Lung microvascular endothelial cell (primary cell): ENCODE data around the gene ANO2. TPM values are rescaled to one million over a fixed set of nuclear protein-coding genes. Genes with fewer than 3 reads are reported as not detected.

Experiments
- DNase-seq, 2 donors: peaks; one replicate each; pipeline versions ENCODE4 v3.0.0 to v3.0.0-alpha.2; 2010; ENCODE audit warnings: low read depth in 2 of 2
- total RNA-seq: library from RNA; depleted of rRNA; stranded (reverse); fragments of >200 nt; gene quantifications from 2 replicates; pipeline ENCODE4 v1.2.1, GENCODE V29; 2014

ANO2 gene
- 14.4 and 84.1 TPM in 2 replicates for total RNA-seq

- DNase-seq = no peak
Observed at GRCh38 chr12:5945071-5946008, at the start of gene ANO2. Gene ANO2 (minus strand): TSS chr12:5945259. CDS start chr12:5945217, 42 bp downstream.

DNA sequence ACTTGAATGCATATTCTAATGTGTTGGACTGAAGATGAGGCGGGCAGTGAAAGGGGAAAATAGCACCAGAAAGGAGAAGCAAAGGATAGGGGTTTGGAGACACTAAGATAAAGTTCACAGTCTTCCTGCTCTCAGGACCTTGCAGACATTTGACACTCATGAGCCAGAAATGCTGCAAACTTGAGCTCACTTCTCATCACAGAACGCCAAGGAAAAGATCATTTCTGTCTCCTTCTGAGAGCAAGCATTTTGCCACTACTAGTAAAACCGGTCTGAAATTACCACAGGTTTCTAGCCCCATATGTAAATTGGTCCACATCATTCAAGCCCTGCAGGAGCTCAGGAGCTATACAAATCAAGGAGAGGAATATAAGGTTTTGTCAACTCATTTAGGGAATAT is 44.6 kb upstream of the ANO2 start:
- DNase-seq = no peak

GRCh38 chr12:5988659-5989116 is 43.6 kb upstream of the ANO2 start:
- peak; percentile 83 to 85 for DNase-seq

- DNase-seq = no peak
Observed at GRCh38 chr12:5988088-5988487, 43.0 kb upstream of the ANO2 start.

- DNase-seq = no peak
Observed at GRCh38 chr12:5987573-5987972, 42.5 kb upstream of the ANO2 start.

DNA sequence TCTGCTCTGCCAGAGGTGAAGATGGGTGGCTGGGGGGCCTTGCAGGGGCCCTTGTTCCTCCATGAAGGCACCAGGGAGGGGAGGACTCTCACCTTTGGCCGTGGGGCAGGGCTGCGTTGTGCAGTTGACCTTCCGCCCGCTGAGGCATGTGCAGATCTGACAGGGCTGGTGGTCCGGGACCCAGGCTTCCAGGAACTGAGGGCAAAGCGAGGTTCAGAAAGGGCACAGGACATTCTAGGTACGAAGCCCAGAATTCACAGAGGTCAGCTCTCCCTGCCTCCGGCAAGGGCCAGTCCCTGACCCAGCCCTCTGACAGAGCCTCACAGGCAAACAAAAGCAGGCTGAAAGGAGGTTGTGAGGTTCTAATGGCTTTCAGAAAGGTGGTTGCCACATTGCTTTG is 40.4 kb upstream of the ANO2 start:
- no peak for DNase-seq

GRCh38 chr12:5984873-5985272 is 39.8 kb upstream of the ANO2 start:
- no peak for DNase-seq

GRCh38 chr12:5982106-5982505 is 37.0 kb upstream of the ANO2 start:
- no peak for DNase-seq

GRCh38 chr12:5977556-5977955 is 32.5 kb upstream of the ANO2 start:
- no peak for DNase-seq

GRCh38 chr12:5976711-5977110 is 31.7 kb upstream of the ANO2 start:
- DNase-seq = peak in 1 of 2 donors; percentile 86

DNA sequence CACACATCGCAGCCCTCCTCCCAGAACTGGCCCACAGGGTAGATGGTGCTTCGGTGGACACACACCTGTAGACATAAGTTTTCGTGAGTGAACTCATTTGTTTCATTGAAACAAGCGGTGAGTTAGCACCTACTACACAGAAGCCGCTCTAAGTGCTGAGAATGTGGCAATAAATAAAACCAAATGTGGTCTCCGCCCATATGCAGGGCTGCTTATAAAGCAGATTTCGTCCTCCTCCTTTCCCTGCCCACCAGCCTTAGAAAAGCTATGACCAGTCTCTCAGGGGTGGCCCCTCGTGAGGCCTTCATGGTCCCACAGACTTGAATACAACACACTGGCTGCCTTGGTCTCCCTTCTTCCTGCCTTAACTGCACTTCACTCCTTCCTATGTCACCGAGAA is 31.1 kb upstream of the ANO2 start:
- DNase-seq = no peak

DNA sequence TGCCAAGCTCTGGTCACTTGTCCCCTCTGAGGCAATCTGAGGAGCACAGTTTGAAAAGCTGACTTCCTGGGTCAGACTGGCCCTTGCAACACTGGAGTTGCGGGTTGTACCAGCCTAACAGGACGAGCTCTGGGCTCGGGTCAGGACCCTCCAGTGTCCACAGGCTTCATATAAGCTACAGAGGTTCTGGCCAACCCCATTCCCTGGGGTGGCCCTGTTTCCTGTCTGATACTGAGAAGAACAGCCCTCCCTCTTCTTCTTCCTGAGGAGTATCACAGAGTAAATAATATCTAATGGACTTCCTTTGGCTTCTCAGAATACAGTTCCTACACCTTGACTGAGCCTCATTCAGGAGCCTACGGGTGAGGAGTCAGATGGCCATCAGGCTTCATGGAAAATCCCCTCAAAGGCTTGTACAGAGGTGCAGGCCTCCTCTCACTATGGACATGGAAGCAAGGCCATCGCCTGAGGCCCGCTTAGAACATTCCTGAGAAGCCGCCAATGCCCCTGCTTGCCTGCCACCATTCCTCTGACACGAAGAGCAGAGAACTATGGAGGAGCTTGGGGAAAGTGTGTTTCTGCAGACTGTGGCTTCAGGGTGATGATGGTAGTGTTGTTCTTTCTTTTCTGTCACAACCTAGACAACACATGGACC is 28.5 kb upstream of the ANO2 start:
- DNase-seq = no peak

DNA sequence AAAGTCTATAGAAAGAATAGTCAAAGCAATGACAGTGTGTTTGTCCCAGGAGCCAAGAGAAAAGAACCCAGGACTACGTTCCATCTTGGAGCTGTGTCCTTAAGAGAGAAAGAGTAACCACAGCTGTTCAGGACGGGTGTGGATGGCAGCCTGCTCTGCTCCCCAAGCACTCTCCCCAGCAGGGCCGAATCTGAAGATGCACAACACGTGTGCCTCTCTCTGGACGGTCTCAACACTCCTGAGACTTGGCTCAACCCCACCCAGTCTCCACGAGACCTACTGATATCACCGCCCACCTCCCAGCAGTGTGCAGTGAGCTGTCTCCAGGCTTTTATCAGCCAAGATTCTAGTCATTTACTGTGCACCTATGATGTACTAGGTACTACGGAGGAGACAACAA is 27.3 kb upstream of the ANO2 start:
- DNase-seq = no peak

GRCh38 chr12:5971194-5971850 is 26.3 kb upstream of the ANO2 start:
- DNase-seq = no peak

- DNase-seq = no peak
Observed at GRCh38 chr12:5969974-5970690, 25.1 kb upstream of the ANO2 start.

- no peak for DNase-seq
Observed at GRCh38 chr12:5969156-5969973, 24.3 kb upstream of the ANO2 start.

GRCh38 chr12:5967645-5968415 is 22.8 kb upstream of the ANO2 start:
- no peak for DNase-seq

DNA sequence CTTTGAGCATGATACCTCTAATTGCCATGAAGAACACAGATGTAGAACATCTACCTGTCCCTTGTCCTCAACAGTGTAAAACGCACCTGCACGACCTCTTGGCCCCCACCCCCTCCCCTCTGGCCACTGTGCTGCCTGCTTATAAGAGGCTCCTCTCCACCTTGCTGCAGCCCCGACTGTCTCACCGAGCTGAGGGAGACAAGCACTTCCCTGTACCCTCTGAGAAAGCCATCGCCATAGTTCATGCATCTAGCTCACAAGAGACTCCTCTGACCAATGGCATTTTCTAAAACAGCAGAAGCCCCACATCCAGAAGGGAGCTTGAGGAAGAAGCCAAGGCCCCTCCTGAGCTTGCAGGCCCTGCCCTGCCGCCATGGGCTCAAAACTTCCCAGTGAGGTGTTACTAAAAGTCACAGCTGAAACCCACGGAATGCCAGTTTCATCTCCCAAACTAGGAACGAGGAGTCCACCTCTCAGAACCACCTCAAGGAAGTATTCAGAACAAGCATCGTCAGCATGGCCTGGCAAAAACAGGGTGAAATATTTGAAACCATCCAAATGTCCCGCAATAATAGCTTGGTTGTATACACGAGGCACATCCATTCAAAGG is 21.5 kb upstream of the ANO2 start:
- no peak for DNase-seq

DNA sequence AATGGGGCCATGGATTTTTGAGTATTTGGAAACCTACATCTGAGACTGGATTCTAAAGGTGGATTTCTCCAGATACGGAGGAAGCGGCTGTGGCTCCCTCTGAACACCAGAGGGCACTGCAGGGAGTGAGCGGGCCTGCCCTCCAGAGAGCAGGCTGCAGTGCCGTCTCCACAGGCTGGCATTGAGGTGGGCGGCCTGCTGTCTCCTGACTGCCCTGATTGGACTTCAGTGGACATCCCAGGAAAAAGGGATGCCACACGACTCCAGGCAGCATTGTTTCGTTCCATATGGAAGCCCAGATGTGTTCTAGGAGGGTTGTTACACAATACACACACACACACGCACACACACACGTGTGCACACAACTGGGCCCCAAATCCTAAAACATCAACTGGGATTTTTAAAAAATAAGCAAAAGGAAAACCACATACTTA is 20.9 kb upstream of the ANO2 start:
- DNase-seq = peak; percentile 61 to 66
